ENCODE data around the gene PLGRKT. TPM values are rescaled to one million over a fixed set of nuclear protein-coding genes. Genes with fewer than 3 reads are reported as not detected.

PLGRKT gene
- total and polyA plus RNA-seq, 2 donors (not counting 3 experiments of a cell fraction or from before 2014, with no cell fraction given) = 3.8 to 21.2 TPM

DNA sequence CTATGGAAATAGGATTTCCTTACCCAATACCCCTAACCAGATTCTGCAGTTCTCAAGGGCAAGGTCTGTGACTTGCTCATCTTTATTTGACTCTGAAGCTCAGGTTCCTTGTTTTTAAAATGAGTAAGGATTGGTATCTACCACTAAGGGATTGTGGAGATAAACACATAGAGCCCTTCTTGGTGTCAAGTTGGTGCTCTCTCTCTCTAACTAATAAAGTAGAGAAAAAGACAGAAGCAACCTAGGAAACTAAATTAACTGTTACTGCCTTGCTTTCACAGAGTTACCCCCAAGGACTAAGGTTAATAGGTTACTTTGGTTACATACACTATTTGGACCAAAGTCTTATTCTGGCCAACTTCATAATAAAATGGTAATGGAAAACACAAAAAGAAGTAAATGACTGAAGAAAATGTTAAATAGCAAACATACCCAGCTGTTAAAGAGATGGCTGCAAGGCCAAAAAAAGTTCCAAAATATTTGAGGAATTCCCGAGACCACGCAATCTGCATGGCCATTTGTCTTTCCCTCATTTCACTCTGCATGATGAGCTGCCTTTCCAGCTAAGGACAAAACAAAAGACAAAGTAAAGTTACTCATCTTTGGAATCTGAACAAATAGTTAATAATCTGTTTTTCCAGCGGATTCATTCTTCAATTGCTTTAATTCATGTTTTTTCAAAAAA is 76.3 kb downstream of the PLGRKT start:
- Histone ChIP-seq H3K4me2 (ENCODE audit: insufficient read depth, low read length) (no peak overlapping the region), H3K9me1 (replicated peaks; ENCODE audit: control insufficient read depth, extremely low read depth, insufficient read depth, low read length) (no peaks in the 10 kb centered on the region), H3K27ac (ENCODE audit: insufficient read depth, low read depth, low read length) (no peak overlapping the region), H2AFZ (ENCODE audit: low read depth, low read length) (no peak overlapping the region), H3K36me3 (ENCODE audit: control insufficient read depth in 2 of 2, extremely low read depth in 1 of 2, insufficient read depth in 2 of 2, low read length in 2 of 2) (no peaks in the 10 kb centered on the region), H3K4me1 (ENCODE audit: control insufficient read depth, extremely low read depth, insufficient read depth, low read length) (no peaks in the 10 kb centered on the region), H3K4me3 (replicated peaks in 1 of 3; ENCODE audit: insufficient read depth in 1 of 3, low read depth in 1 of 3, low read length in 3 of 3) (no peak overlapping the region), H3K27me3 (ENCODE audit: control insufficient read depth in 2 of 2, insufficient read depth in 2 of 2, low read length in 2 of 2) (no peaks in the 10 kb centered on the region), H4K20me1 (replicated peaks; ENCODE audit: control insufficient read depth, extremely low read depth, insufficient read depth, low read length) (peaks cover 2% of the 10 kb centered on the region), H3K79me2 (ENCODE audit: control insufficient read depth, insufficient read depth, low read length) (no peaks in the 10 kb centered on the region), H3K9ac (replicated peaks; ENCODE audit: extremely low read depth, insufficient read depth, low read length) (no peak overlapping the region), H3K9me3 (replicated peaks; ENCODE audit: control insufficient read depth, insufficient read depth, low read length) (no peaks in the 10 kb centered on the region)
- intact Hi-C loops (cut with micrococcal nuclease) (no loop called here), dilution Hi-C loops (cut with MboI; ENCODE audit: extremely low pct_ligation_motif_present, low sequenced_read_pairs) (no loop called here)
- no peak for FAIRE-seq
- no peak for DNase-seq (ENCODE audit: low read depth, low spot score)
- no peak for TF ChIP-seq GATA2 (IDR thresholded peaks at IDR 0.05; ENCODE audit: insufficient read depth, insufficient read length, low read depth, low read length)
- TF ChIP-seq POLR2AphosphoS5 (IDR thresholded peaks at IDR 0.05; ENCODE audit: insufficient read depth, low read depth, low read length) = no peak
- TF ChIP-seq MYC (IDR thresholded peaks at IDR 0.05; ENCODE audit: low read depth, low read length) = no peak
- TF ChIP-seq CTCF (IDR thresholded peaks at IDR 0.05; ENCODE audit: extremely low read depth in 1 of 2, insufficient read depth in 1 of 2, low read depth in 1 of 2, low read length in 2 of 2) = no peak
- TF ChIP-seq EZH2 (IDR thresholded peaks at IDR 0.05; ENCODE audit: borderline replicate concordance, low read depth, low read length, severe bottlenecking) = no peak
- no peak for TF ChIP-seq FOS (IDR thresholded peaks at IDR 0.05; ENCODE audit: borderline replicate concordance, insufficient read depth, low read length)
- no peak for TF ChIP-seq MAX (IDR thresholded peaks at IDR 0.05; ENCODE audit: insufficient read depth, insufficient read length)
- ChIA-PET CTCF (interaction anchor here (1.8 kb wide), 1 partner anchor 9 kb away, joined by 4 read pairs; no protein-coding TSS in a partner anchor), POLR2A (no interaction called here)
- no TSS peak for BruUV-seq (replicated peaks)

All from endothelial cell of umbilical vein (primary cell).